GM18520 (cell line): ENCODE data around the gene MYO15A.

Experiments used
- ATAC-seq: cut with Tn5 transposase; IDR thresholded peaks from one replicate; pipeline ENCODE4 v1.9.1; 2021; ENCODE audit not compliant: unreplicated experiment

MYO15A gene

DNA sequence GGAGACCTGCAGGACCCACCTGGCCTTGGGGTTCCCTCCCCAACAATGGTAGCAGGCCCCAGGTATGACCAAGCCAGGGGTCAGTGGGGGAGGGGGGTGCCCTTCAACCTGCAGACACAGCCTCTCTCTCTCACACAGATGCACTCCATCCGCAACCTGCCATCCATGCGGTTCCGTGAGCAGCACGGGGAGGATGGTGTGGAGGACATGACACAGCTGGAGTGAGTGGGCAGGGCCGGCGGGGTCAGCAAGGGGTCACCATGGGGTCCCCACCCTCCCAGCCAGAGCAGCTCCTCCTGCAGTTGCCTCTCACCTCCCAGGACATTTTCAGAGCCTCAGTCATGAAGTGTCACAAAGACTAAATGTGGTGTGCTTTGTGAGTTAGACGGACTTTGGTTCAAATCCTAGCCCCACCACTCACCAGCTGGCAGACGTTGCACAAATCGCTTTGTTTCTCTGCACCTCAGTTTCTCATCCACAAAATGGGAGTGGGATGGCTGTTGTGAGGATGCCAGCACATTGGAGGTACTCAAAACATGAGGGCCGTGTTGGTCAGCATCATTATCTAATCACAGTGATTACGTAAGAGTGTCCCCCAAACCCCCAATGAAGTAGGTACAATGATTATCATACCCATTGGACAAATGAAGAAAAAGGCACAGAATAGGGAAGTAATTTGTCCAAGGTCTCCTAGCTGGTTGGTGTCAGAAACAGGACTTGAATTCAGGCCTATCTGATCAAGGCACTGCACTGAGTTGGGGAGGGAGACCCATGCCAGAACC is 16.0 kb downstream of the MYO15A start:
- ATAC-seq: no peak

DNA sequence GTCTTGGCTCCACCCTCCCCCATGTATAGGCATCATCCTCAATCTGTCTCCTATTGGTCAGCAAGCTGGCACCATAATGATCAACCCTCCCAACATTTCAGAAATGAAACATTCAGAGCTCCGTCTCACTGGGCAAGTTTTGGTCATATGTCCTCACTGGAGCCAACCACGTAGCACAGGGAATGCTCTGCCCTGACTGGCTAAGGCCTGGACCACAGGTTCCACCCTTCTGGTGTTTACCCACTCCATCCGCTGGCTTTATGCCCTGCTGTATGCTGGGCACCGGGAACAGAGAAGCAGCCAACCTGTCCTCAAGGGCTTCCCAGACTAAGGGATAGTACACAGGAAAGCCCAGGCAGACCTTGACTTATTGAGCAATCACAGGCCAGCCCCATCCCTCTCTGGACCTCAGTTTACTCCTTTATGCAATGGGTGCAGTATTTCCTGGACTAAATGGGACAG is 20.5 kb downstream of the MYO15A start:
- ATAC-seq: no peak

DNA sequence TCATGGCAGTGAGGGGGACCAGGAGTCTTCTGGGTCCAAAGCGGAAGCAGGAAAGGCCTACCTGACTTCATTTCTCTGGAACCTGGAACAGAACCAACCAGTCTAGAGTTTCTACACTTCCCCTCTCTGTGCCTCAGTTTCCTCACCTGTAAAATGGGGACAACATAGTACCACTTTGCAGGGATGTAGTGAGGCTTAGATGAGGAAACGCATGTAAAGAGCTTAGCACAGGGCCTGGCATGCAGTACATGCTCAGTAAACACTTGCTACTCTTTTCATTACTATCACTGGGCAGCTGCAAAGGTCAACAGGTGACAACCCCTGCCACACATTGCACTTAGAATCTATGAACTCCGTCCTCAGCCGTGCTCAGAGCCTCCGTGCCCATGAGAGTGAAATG is 24.2 kb downstream of the MYO15A start:
- ATAC-seq: no peak

DNA sequence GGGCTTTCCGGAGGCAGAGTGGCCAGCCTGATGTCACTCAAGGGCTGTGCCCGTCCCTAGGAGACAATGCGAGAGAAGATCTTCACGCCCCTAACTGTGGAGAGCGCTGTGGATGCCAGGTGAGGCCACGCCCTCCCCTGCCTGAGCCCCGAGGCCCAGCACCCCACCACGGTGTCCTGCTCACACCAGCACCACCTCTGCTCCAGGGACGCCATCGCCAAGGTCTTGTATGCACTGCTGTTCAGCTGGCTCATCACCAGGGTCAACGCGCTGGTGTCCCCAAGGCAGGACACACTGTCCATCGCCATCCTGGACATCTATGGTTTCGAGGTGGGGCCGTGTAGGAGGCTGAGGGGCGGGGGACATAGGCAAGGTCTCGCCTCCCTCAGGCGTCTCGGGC is 27.8 kb downstream of the MYO15A start:
- no peak for ATAC-seq

DNA sequence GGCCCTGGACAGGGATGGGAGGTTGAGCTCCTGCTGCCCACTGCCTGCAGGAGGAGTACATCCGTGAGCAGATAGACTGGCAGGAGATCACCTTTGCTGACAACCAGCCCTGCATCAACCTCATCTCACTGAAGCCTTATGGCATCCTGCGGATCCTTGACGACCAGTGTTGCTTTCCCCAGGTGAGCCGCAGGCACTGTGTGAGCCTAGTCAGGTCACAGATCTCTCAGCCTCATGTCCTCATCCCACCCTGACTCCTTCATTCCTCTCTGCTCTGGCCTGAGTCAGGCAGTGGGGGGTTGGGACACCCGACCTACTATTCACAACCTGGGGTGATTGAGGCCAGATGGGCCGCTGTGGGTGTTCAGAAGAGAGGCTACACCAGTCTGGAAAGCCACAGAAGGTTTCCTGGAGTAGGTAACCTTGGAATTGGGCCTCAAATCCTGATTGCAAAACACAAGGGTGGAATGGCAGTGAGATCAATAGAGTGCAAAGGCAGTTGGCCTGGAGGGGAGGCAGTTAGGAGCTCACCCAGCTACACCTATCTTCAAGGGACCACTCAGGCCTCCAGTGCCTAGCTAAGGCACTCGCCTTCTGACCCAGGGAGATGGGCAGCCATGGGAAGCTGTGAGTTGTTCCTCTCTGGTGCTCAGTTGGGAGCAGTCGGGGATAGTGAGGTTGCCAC is 29.7 kb downstream of the MYO15A start:
- ATAC-seq: no peak

DNA sequence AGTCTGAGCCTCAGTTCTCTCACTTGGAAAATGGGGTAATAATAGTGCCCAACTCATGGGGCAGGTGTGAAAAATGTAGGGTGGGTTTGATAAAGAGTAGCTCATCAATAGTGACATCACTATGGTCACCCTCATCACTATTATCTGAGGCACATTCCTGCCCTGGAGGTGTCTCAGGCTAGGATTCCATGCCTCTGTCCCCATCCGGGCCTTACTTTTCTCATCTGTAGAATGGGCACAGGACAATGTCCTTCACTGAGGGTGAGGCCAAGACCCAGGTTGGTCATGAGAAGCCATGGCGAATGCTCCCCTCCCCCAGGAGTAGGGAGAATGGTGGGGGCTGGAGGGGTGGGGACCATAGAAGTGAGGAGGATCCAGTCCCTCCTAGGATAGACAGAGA is 30.5 kb downstream of the MYO15A start:
- ATAC-seq: no peak

DNA sequence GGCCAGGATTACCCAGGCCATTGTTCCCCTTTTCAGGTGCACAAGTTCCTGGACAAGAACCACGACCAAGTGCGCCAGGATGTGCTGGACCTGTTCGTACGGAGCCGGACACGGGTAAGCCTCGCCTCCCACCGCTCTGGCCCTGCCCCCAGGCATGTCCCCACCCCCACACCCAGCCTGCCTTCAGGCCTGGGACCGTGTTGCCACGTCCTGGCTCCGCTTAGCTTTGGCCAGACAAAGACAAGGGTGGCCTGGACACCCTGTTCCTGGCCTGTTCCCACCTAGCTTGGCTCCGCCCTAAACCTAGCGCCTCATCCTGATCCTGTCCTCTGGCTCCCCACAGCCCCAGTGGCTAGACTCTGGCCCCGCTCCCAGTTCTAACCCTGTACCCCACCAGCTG is 30.9 kb downstream of the MYO15A start:
- ATAC-seq: no peak

DNA sequence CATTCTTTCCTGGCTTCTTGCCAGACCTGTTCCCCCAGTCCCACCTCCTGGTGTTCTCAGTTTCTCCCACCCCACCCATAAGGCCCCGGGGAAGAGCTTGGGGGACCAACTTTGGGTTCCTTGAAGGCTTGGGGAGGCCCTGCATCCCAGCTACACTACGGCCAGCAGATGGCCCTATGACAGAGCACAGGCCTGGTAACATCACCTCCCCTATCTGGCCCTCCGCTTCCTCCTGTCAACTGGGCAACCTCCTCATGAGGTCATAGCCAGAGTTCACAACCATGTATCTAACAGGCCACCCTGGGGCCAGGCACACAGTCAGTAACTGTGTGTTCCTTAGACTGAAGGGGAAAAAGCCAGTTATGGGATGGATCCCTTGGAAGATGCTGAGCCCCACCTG is 31.4 kb downstream of the MYO15A start:
- no peak for ATAC-seq

DNA sequence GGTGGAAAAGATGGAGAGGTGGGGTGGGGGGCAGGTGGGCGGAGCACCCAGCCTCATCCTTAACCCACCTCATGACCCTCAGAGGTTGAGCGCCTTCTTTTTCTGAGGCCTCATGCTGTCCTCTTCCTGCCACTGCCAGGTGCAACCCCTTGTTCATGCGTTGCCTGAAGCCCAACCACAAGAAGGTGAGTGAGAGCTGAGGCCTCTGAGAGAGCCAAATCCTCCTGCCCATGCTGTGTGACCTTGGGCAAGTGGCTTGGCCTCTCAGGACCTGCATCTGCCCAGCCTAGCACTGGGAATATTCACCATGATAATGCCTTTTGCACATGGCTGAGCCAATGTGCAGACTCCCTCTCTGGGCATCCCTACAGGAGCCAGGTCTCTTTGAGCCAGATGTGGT is 32.1 kb downstream of the MYO15A start:
- ATAC-seq: no peak

DNA sequence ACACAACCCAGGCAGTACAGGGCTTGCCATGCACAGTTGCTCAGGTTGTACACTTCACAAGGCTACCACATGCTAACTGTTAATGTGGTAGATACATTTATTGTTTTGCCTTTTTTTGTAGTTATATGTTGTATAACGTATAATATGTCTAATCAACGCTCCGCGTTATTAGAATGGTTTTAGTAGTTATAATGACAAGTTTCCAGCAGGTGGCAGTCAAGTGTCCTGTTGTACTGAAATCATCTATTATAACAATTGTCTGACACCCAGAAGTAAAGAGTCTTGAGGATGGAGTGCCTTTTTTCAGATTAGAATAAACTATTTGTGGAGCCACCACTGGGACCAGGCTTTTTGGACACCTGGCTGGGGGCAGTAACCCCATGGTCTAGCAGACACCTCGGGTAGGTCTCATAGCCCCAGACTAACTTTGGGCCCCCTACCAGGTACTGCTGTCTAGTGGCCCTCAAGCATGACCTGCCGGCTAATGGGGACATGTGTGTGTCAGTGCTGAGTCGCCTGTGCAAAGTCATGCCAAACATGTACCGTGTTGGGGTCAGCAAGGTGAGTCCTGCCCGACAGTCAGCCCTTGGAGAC is 32.8 kb downstream of the MYO15A start:
- no peak for ATAC-seq

DNA sequence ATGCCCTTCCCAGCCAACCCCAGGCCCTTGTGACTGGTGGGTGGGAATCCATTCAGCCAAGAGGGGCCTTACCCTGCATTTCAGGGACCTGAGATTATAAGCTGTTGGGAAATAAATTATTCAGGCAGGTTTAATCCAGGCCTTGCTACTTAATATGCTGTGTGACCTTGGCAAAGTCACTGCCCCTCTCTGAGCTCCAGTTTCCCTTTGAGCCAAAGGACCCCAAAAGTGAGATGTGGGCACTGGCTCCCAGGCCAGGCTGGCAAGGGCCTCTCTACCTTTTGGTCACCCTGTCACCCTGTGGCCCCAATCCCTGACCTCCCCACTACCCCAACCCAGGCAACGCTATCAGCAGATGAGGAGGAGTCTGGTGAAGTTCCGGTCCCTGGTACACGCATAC is 33.9 kb downstream of the MYO15A start:
- no peak for ATAC-seq

DNA sequence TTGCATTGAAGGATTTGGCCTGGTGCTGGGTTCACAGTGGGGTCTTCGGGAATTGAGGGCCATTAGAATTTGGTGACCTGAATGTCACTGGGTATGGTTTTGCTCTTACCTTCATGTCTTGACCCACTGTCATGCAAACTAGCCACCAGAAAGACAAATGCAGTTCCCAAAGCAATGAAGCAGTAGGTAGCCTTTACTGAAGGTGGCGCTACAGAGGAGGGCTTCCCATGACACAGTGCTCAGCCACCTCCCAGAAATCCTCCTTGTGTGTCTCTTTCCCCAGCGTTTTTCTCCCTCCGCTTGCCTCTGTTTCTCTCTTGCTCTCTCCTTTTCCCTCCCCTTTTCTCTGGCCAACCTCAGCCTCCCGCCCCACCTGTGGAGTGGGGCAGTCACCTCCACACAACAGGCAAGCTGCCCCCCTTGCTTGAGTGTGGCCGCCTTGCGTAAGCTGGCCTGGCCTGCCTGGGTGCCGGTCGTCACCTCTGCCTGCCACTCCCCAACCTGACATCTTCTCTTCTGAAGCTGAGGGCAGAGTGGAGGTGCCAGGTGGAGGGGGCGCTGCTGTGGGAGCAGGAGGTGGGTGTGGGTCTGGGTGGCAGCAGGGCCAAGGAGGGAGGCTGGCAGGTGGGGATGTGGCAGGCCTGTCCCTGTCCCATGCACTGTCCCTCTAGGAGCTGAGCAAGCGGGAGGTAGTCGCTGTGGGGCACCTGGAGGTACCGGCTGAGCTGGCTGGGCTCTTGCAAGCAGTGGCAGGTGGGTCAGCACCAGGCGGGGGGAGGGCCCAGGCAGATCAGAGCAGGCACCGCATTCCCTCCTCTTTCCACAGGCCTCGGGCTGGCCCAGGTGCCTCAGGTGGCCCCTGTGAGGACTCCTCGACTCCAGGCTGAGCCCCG is 34.7 kb downstream of the MYO15A start:
- ATAC-seq: no peak

DNA sequence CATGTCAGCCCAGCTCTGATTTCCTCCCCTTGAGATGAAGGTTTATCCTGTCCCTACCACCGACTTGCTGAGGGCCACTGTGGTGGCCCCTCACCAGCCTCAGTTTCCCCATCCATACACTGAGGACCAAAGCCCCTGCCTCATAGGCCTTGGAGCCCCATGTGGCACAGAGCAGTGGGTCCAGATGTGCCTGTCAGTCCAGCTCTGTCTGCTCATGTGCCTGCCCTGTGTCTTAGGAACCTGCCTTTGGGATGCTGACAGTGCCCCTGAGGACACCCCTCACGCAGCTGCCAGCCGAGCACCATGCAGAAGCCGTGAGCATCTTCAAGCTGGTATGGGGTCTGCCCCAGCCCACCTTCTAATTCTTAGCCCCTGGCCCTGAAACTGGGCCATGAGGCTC is 35.7 kb downstream of the MYO15A start:
- no peak for ATAC-seq

DNA sequence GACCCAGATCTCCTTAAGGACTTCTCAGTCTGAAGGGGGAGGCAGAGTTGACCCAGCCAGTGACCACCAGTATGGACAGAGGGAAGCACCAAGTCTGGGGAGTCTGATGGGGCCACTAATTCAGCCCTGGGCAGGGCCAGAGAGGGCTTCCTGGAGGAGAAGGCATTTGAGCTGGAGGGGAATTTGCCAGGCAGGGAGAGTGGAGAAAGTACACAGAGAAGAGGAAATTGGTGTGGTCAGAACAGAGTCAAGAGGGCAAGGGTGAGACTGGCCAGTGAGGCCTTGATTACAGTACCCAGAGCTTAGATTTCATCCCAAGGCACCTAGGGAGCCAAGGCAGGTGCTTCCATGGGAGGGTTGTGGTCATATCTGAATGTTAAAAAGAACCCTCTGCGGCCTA is 36.3 kb downstream of the MYO15A start:
- no peak for ATAC-seq

DNA sequence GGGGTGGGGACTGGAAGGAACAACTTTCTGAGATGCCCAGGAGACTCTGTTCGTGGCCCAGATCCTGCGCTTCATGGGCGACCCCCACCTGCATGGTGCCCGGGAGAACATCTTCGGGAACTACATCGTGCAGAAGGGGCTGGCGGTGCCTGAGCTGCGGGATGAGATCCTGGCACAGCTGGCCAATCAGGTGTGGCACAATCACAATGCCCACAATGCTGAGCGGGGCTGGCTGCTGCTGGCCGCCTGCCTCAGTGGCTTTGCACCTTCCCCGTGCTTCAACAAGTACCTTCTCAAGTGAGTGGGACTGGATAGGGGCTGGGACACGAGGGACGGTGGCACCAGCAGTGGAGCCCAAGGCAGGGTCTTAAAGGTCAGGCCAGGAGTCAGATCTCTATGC is 37.3 kb downstream of the MYO15A start:
- ATAC-seq: no peak

DNA sequence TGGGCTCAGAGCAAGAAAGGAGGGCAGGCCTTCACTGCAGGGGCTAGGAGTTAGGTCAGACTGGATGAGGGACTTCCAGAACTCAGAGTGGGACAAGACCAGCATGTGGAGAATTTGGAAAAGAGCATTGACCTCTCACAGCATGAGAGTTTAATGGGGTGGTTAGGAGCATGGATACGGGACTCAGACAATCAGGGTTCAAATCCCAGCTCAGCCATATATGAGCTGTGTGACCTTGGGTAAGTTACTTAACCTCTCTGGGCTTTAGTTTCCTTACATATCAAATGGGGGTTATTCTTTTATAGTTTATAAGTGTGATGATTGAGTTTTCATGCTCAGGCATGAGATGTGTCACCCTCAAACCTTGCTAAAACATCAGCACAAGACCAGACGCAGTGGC is 37.7 kb downstream of the MYO15A start:
- no peak for ATAC-seq

DNA sequence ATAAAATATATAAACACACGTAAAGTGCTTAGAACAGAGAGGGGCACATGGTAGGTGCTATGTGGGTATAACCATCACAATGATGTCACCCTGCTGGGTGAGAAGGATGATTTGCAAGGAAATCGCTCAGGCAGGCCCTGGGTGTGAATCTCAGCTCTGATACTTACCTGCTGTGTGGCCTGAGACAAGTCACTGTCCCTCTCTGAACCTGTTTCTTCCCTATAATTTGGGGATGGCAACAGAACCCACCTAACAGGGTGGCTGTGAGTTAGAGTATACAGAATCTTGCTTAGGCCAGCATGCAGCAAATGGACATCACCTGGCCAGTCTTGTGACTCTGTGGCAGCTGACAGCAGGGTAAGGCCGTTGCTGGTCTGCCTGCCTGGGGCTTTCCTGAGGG is 38.4 kb downstream of the MYO15A start:
- ATAC-seq: no peak

DNA sequence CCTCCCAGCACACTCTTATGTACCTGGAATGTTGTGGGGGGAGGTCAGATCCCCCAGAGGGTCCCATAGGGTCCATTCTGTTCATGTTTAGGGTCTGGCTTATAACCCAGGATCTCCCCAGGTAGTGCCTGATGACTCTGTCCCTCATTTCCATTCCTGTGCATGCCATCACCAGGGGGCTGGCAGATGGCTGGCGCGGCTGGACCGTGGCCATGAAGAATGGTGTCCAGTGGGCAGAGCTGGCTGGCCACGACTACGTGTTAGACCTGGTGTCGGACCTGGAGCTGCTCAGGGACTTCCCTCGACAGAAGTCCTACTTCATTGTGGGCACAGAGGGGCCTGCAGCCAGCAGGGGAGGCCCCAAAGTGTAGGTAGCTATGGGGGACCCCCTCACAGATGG is 40.0 kb downstream of the MYO15A start:
- no peak for ATAC-seq

DNA sequence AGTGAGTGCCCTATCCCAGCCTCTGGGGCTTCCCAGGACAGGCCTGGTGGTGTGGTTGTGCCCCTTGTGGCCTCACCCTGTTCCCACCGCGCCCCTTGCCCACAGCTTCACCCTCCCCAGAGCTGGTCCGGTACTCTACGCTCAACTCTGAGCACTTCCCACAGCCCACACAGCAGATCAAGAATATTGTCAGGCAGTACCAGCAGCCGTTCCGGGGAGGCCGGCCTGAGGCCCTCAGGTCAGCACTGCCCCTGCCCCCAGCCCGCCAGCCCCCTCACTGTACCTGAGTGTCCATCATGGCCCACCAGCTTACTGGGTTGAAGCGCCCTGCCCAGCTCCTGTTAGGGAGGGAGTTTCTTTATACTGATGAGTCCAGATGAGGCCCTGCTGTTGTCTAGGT is 42.7 kb downstream of the MYO15A start:
- ATAC-seq: no peak

DNA sequence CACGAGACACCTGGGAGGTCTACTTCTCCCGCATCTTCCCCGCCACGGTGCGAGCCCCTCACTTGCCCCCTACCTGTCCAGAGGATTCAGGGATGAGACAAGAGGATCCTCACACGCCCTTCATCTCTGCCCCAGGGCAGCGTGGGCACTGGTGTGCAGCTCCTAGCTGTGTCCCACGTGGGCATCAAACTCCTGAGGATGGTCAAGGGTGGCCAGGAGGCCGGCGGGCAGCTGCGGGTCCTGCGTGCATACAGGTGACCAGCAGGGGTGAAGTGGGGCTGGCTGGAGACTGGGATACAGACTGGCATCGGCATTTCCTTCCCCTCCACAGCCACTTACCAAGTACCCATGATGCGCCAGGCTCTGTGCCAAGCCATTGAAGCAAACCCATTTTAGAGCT is 46.6 kb downstream of the MYO15A start:
- no peak for ATAC-seq
